Measurements from ENCODE around the gene MRPL1.
A peak's percentile ranks its signal among the peaks of the same experiment; 100 is the strongest.

Gene MRPL1

GRCh38 chr4:77819843-77820648, 42.6 kb upstream of the MRPL1 start (continued):
- TF ChIP-seq KLF16 (tag by site-specific recombination; IDR thresholded peaks at IDR 0.05) = peak; percentile 43; the same call in 1 of the 2 replicates
- 0 out of 2 replicates have a peak, but pooled peaks have one; percentile 77 for TF ChIP-seq PBX3 (CRISPR knock-in tag; IDR thresholded peaks at IDR 0.05)
- TF ChIP-seq ZNF600 (tag by site-specific recombination; IDR thresholded peaks at IDR 0.05) = peak; percentile 77; the same call in 1 of the 2 replicates
- TF ChIP-seq HOXC10 (CRISPR knock-in tag; IDR thresholded peaks at IDR 0.05) = 0 out of 2 replicates have a peak, but pooled peaks have one; percentile 35
- 0 out of 2 replicates have a peak, but pooled peaks have one; percentile 41 for TF ChIP-seq ZXDB (tag by site-specific recombination; IDR thresholded peaks at IDR 0.05)
- peak; percentile 88 for TF ChIP-seq SP2 (tag by site-specific recombination; IDR thresholded peaks at IDR 0.05)
- TF ChIP-seq ZNF157 (tag by site-specific recombination; IDR thresholded peaks at IDR 0.05) = no peak
- TF ChIP-seq ZNF10 (tag by site-specific recombination; IDR thresholded peaks at IDR 0.05) = peak; percentile 69
- peak; percentile 19; the same call in 1 of the 2 replicates for TF ChIP-seq ZNF843 (tag by site-specific recombination; IDR thresholded peaks at IDR 0.05)
- TF ChIP-seq KLF9 (tag by site-specific recombination; IDR thresholded peaks at IDR 0.05; ENCODE audit: low read depth) = peak; percentile 79
- TF ChIP-seq ZBTB20 (tag by site-specific recombination; IDR thresholded peaks at IDR 0.05) = peak; percentile 65; the same call in 1 of the 2 replicates
- no peak for TF ChIP-seq REPIN1 (tag by site-specific recombination; IDR thresholded peaks at IDR 0.05; ENCODE audit: low read depth)
- peak; percentile 96 for TF ChIP-seq GLIS2 (tag by site-specific recombination; IDR thresholded peaks at IDR 0.05)
- peak; percentile 92 for TF ChIP-seq ZEB2 (tag by site-specific recombination; IDR thresholded peaks at IDR 0.05)
- peak; percentile 68; the same call in 1 of the 2 replicates for TF ChIP-seq ZFP37 (tag by site-specific recombination; IDR thresholded peaks at IDR 0.05)
- TF ChIP-seq ZBTB17 (tag by site-specific recombination; IDR thresholded peaks at IDR 0.05) = peak; percentile 36; the same call in 1 of the 2 replicates
- TF ChIP-seq ZNF654 (tag by site-specific recombination; IDR thresholded peaks at IDR 0.05; ENCODE audit: low read depth) = no peak
- TF ChIP-seq KLF10 (tag by site-specific recombination; IDR thresholded peaks at IDR 0.05) = 0 out of 2 replicates have a peak, but pooled peaks have one; percentile 53
- peak; percentile 44; the same call in 1 of the 2 replicates for TF ChIP-seq ZNF768 (tag by site-specific recombination; IDR thresholded peaks at IDR 0.05)

- Histone ChIP-seq H3K36me3 (ENCODE audit: control insufficient read depth in 2 of 2, insufficient read depth in 1 of 2, low read length in 2 of 2) (no peaks in the 10 kb centered on the region), H3K9me3 (ENCODE audit: control insufficient read depth, insufficient read depth, low read depth, low read length) (no peaks in the 10 kb centered on the region), H3K4me3 (ENCODE audit: low read depth, low read length) (peak overlapping the region; percentile 80), H3K27ac (ENCODE audit: extremely low read depth, low read depth, low read length) (peak overlapping the region; percentile 92), H3K4me1 (ENCODE audit: control insufficient read depth, insufficient read depth, low read length) (no peaks in the 10 kb centered on the region)
- CTCF ChIA-PET = no interaction called here
- POLR2A ChIA-PET = interaction anchor here (0.6 to 1.4 kb wide), 5 partner anchors 12 to 59 kb away, joined by 3 to 14 read pairs (median 6); partner anchors contain the start of gene MRPL1
- TF ChIP-seq ZNF18 (tag by site-specific recombination; IDR thresholded peaks at IDR 0.05) (no peak), ZBTB44 (tag by site-specific recombination; IDR thresholded peaks at IDR 0.05) (peak; percentile 11; the same call in 1 of the 2 replicates), ZBTB26 (tag by site-specific recombination; optimal IDR thresholded peaks at IDR 0.05) (no peak), ZNF223 (tag by site-specific recombination; IDR thresholded peaks at IDR 0.05) (no peak), HOXA7 (CRISPR knock-in tag; IDR thresholded peaks at IDR 0.05; ENCODE audit: borderline replicate concordance) (no peak)
Measured at GRCh38 chr4:77820649-77821561, 41.7 kb upstream of the MRPL1 start.
